ENCODE results near the gene C5orf34. TPM values are rescaled to one million over a fixed set of nuclear protein-coding genes. Genes with fewer than 3 reads are reported as not detected.

C5orf34 gene, protein sequence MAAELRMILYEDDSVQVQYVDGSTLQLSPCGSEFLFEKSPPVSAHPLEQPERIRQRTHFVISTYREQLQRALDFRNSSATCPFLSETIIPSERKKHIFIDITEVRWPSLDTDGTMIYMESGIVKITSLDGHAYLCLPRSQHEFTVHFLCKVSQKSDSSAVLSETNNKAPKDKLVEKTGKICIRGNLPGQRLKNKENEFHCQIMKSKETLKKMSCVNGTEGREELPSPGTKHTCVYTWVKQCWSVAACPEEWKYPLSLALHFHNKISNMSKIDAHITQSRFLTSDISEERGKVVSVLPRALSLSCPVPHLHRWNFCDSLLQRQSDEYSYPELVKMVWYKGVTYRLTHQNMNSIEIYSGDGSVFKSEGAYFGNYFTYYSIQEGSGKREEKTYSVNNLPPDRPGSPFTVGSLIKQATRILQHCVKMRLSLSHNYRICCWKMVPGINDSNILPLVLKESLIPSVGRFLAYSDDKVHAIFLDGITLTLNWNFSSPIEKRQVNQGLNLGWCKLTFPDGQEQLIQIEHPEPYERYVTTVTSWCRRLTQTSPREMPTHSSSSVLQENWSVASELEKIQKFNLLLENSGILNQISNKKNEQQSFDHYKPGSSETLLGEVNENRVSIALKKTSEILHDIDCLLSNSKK
- total RNA-seq (2.3 TPM), polyA plus RNA-seq (ENCODE audit: insufficient read depth, low read depth, low replicate concordance) (0.71 TPM)
- long read RNA-seq, donor 1: 0 reads
- long read RNA-seq, donor 2, partial matches to known transcripts: 0 of 1 reads
- long read RNA-seq, donor 2, other reads (novel, unspliced or antisense): 0 of 1 reads
- long read RNA-seq, donor 3, partial matches to known transcripts: 0 of 1 reads
- long read RNA-seq, donor 3, other reads (novel, unspliced or antisense): 0 of 1 reads
- long read RNA-seq, donor 4: 0 reads
- long read RNA-seq, donor 5: 0 reads
- long read RNA-seq, donor 6: 0 reads
- long read RNA-seq, donor 7, partial matches to known transcripts: 0 of 5 reads
- long read RNA-seq, donor 7, other reads (novel, unspliced or antisense): 4 of 5 reads
- long read RNA-seq, donor 8: 0 reads
- long read RNA-seq, donor 9, partial matches to known transcripts: 0 of 1 reads
- long read RNA-seq, donor 9, other reads (novel, unspliced or antisense): 0 of 1 reads
- long read RNA-seq, donor 10, partial matches to known transcripts: 0 of 1 reads
- long read RNA-seq, donor 10, other reads (novel, unspliced or antisense): 0 of 1 reads

DNA sequence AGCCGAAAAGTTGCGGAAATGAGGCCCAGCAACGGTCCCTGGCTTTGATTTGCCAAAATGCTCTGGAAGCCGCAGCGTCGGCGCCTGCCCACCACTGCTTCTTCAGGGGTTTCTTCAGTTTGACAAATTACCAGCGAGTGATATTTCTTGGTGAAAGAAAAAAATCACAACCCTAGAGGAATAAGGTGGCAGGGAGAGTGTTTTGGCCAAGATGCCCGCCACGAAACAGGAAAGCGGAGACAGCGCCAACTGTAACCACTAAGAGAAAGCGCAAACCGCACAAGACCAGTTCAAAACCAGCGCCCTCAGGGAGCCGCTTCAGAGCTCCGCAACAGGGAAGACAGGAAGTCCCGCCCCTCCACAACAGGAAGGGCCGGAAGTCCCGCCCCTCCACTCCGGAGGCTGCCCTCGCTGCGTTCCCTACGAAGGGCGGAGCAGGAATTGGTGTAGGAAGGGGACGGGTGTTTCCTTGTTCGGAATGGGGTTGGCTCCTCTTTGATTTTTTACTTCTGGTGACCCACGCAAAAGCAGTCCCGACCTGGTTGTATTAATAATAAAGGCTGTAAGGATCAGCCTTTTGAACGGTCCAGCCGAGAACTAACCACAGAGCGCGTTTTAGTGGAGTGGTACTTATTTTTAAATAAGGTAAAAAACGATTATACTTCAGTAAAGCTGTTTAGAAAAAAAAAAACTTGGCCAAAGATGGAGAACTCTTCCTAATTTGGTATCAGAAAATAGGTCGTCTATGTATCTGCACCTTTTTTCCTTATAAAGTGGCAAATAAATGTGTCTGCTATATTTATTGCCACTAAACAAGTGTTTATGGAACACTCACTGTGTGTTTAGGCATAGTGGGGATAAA, at the start of gene C5orf34:
TSS of gene C5orf34 (minus strand) at position 333 of the 862 bp plus-strand sequence. CDS start 5,809 bp downstream, outside the sequence.
- TF ChIP-seq, protein P1, sequence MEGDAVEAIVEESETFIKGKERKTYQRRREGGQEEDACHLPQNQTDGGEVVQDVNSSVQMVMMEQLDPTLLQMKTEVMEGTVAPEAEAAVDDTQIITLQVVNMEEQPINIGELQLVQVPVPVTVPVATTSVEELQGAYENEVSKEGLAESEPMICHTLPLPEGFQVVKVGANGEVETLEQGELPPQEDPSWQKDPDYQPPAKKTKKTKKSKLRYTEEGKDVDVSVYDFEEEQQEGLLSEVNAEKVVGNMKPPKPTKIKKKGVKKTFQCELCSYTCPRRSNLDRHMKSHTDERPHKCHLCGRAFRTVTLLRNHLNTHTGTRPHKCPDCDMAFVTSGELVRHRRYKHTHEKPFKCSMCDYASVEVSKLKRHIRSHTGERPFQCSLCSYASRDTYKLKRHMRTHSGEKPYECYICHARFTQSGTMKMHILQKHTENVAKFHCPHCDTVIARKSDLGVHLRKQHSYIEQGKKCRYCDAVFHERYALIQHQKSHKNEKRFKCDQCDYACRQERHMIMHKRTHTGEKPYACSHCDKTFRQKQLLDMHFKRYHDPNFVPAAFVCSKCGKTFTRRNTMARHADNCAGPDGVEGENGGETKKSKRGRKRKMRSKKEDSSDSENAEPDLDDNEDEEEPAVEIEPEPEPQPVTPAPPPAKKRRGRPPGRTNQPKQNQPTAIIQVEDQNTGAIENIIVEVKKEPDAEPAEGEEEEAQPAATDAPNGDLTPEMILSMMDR (IDR thresholded peaks at IDR 0.05; ENCODE audit: borderline replicate concordance, extremely low read depth, insufficient read depth): peak; percentile 13
- peak within 1 kb of the TSS; percentile 75 to 89 (median 81) for H3K4me3 ChIP-seq (ENCODE audit: low read length in 3 of 3)
- H3K4me1 ChIP-seq (ENCODE audit: control insufficient read depth in 2 of 3, insufficient read depth in 2 of 3, low read depth in 1 of 3, low read length in 3 of 3): peaks cover 0 to 6% (median 0%) of the 10 kb centered on the region in 3 donors
- DNase-seq (peak; percentile 98), FAIRE-seq (peak; percentile 73)
- no peaks in the 10 kb centered on the region for H3K36me3 ChIP-seq (ENCODE audit: control insufficient read depth in 2 of 3, insufficient read depth in 3 of 3, low read length in 3 of 3)
- H3K27me3 ChIP-seq (ENCODE audit: control insufficient read depth, insufficient read depth, low read length): no peaks in the 10 kb centered on the region
- peak within 1 kb of the TSS; percentile 59 to 78 for H3K27ac ChIP-seq (ENCODE audit: low read depth in 2 of 2, low read length in 2 of 2)
- intact Hi-C loops (cut with DNase I): no loop called here
- H3K9me3 ChIP-seq (ENCODE audit: control insufficient read depth in 2 of 3, insufficient read depth in 1 of 3, low read length in 3 of 3): no peaks in the 10 kb centered on the region
- H3K9ac ChIP-seq (ENCODE audit: low read length in 3 of 3): peak within 1 kb of the TSS; percentile 79 to 98 (median 80)

DNA sequence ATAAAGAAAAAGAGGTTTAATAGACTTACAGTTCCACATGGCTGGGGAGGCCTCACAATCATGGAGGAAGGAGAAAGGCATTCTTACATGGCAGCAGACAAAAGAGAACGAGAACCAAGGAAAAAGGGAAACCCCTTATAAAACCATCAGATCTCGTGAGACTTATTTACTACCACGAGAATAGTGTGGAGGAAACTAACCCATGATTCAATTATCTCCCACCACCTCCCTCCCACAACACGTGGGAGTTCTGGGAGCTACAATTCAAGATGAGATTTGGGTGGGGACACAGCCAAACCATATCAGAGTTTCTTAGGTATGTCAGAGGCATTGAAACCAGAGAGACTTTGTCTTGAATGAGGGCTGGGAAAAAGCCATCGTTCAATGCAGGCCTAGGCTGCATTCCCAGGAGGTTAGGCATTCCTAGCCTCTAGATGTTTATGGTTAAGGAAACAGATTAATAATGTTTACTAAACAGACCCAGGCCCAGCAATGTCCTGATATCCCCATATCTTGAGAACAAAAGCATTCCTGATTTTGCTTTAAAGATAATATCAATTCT, 49.4 kb upstream of the C5orf34 start:
- Histone ChIP-seq H3K27ac (ENCODE audit: low read depth in 2 of 2, low read length in 2 of 2) (no peak overlapping the region), H3K27me3 (ENCODE audit: control insufficient read depth, insufficient read depth, low read length) (no peaks in the 10 kb centered on the region), H3K9me3 (ENCODE audit: control insufficient read depth in 2 of 3, insufficient read depth in 1 of 3, low read length in 3 of 3) (no peaks in the 10 kb centered on the region), H3K4me1 (ENCODE audit: control insufficient read depth in 2 of 3, insufficient read depth in 2 of 3, low read depth in 1 of 3, low read length in 3 of 3) (no peaks in the 10 kb centered on the region), H3K36me3 (ENCODE audit: control insufficient read depth in 2 of 3, insufficient read depth in 3 of 3, low read length in 3 of 3) (no peaks in the 10 kb centered on the region), H3K4me3 (ENCODE audit: low read length in 3 of 3) (no peak overlapping the region), H3K9ac (ENCODE audit: low read length in 3 of 3) (no peak overlapping the region)
- FAIRE-seq (no peak), DNase-seq (peak in 1 of 5 donors; percentile 14)
- TF ChIP-seq, protein P1 (IDR thresholded peaks at IDR 0.05; ENCODE audit: borderline replicate concordance, extremely low read depth, insufficient read depth): no peak
- intact Hi-C loops (cut with DNase I): no loop called here

DNA sequence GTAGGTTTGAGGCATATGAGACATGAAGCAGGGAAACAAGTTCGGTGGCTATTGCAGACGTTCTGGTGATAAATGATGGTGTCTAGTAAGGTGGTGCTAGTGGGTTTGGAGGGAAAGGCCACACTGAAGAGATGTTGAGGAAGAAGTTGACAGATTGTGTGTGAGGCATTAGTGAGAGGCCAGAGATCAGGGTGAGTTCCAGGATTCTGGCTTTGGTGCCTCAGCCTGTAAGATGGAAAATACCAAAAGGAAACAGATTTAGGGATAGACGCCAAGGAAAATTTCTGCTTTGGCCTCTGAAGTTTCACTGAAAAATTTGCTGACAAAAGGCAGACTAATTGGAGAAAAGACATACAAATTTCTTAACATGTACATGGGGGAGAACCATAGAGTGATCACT, 48.4 kb upstream of the C5orf34 start:
- H3K36me3 ChIP-seq (ENCODE audit: control insufficient read depth in 2 of 3, insufficient read depth in 3 of 3, low read length in 3 of 3): no peaks in the 10 kb centered on the region
- FAIRE-seq (no peak), DNase-seq (peak in 2 of 5 donors; percentile 17 to 58)
- H3K9me3 ChIP-seq (ENCODE audit: control insufficient read depth in 2 of 3, insufficient read depth in 1 of 3, low read length in 3 of 3): no peaks in the 10 kb centered on the region
- no peak overlapping the region for H3K4me3 ChIP-seq (ENCODE audit: low read length in 3 of 3)
- intact Hi-C loops (cut with DNase I): no loop called here
- H3K9ac ChIP-seq (ENCODE audit: low read length in 3 of 3): no peak overlapping the region
- H3K27ac ChIP-seq (ENCODE audit: low read depth in 2 of 2, low read length in 2 of 2): no peak overlapping the region
- H3K27me3 ChIP-seq (ENCODE audit: control insufficient read depth, insufficient read depth, low read length): no peaks in the 10 kb centered on the region
- TF ChIP-seq, protein P1 (IDR thresholded peaks at IDR 0.05; ENCODE audit: borderline replicate concordance, extremely low read depth, insufficient read depth): no peak
- no peaks in the 10 kb centered on the region for H3K4me1 ChIP-seq (ENCODE audit: control insufficient read depth in 2 of 3, insufficient read depth in 2 of 3, low read depth in 1 of 3, low read length in 3 of 3)
